CD4-positive, alpha-beta T cell treated with Interferon alpha-2 for 1 hour (primary cell): ENCODE results near the gene EFCAB9.
A peak's percentile ranks its signal among the peaks of the same experiment; 100 is the strongest.
"Not testable (repeated sequence)": the region's sequence is repeated elsewhere in the genome, so short reads cannot be mapped to it uniquely, and the experiment has no call there.

ENCODE experiments used
- DNase-seq, 2 donors: peaks; one replicate each; pipeline ENCODE4 v3.0.0-alpha.2; 2020 to 2022

The EFCAB9 gene

GRCh38 chr5:172193872-172194271 lies at the start of gene EFCAB9:
Gene EFCAB9 (plus strand): TSS chr5:172194172. CDS start chr5:172194173, 1 bp downstream.
- DNase-seq: no peak

- DNase-seq: no peak
These were observed 49.6 kb upstream of the EFCAB9 start for GRCh38 chr5:172144291-172144815.

DNA sequence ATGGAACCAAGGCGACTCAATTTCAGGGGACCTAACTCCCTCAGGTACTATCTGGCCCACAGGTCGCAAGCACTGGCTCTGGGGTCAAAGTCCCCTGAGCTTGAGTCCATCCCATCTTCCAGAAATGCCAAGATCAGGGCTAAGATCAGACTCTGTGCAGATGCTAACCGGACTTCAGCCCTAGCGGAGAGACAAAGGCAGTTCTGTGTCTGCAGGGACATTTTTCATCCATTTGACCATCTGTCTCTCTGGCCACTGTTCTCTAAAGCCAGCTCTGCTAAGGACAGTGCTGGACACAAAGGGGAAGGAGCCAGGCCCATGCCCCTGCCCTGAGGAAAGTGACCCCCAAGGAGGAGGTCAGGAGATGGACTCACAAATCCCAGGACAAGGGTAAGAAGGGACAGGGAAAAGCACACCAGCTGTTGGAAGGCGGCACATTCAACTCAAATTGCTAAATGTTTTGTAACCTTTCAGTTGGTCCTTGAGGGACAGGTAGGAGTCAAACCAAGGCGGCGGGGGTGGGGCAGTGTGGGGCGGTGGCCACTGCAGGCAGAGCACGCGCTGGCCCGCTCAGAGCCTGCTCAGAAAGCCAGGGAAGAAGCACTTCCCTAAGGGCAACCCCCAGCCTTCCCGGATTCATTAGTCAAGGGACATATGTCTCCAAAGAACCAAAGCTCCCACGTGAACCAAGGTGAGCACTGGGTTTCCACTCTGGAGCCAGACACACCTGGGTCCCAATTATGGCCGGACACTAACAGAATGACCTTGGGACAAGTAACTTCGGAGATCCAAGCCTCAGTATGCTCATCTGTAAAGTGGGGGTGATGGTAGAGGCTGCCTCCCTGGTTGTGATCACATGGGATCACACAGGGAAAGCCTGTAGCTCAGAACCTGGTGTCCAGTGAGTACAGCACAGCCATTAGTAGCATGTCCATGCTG lies 48.8 kb upstream of the EFCAB9 start:
- no peak for DNase-seq

DNA sequence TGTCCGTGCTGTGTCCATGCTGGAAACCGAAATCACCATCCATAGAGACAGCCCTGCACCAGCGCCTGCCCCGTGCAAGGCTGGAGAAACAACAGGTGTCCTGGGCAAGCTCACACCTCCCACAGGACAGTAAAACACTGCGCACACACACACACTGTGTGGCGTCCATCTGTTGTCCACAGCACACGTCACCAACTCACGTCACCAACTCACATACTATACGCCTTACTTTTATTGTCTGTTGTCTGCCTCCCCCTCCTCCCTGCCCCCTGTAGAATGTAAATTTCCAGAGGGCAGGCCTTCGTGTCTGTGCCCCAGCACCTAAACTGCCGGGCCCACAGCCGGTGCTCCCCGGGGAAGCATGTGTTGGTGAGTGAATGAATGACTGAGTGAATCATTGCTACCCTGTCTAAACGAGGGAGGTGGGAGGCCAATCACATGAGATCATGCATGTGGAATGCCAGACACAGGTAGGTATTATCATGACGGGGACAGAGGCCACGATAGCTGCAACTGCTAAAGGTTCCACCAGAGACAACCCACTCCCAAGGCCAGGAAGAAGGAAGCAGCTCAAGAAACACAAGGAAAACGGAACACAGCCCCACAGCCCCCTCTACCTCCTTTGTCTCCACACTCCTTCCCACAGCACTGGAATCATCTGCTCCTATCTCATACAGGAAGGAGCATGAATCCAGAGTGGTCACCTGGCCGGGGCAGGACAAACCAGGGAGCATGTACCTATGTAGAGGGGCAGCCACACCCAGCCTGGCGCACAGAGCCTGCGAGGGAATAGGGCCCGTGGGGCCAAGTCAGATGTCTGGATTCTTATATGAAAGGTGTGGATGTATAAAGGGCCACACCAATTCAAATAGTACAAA lies 47.9 kb upstream of the EFCAB9 start:
- DNase-seq: no peak

GRCh38 chr5:172146748-172147092 lies 47.3 kb upstream of the EFCAB9 start:
- DNase-seq: no peak

GRCh38 chr5:172147857-172148256 lies 46.1 kb upstream of the EFCAB9 start:
- no peak for DNase-seq

- no peak for DNase-seq
These were observed 45.6 kb upstream of the EFCAB9 start for GRCh38 chr5:172148381-172148780.

DNA sequence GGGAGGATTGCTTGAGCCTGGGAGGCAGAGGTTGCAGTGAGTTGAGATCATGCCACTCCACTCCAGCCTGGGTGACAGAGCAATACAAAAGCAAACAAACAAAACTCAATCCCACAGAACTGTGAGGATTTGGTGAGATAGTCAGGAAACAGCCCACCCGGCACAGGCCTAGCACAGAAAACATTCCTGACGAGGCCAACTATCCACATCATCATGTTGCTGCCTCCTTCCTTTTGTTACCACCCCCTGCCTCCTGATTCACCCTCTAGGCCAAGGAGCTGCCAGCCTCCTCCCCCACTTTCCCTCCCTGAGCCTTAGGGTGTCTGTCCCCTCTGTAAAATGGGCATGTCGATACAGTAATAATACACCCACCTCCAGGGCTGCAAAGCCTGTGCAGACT lies 44.9 kb upstream of the EFCAB9 start:
- DNase-seq: no peak

DNA sequence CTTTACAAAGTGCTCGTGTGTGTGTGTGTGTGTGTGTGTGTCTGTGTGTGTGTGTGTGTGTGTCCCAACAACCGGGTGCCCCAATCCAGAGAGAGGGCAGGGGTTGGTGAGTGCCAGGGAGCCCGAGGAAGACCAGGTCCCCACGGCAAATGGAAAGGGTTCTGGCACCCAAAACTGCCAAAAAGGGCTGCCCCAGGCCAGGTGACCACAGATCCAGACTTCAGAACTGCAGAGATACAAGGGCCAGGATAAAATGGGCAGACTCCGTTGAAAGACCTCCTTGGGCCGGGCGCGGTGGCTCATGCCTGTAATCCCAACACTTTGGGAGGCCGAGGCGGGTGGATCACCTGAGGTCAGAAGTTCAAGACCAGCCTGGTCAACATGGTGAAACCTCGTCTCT lies 44.5 kb upstream of the EFCAB9 start:
- DNase-seq: not testable (repeated sequence)

DNA sequence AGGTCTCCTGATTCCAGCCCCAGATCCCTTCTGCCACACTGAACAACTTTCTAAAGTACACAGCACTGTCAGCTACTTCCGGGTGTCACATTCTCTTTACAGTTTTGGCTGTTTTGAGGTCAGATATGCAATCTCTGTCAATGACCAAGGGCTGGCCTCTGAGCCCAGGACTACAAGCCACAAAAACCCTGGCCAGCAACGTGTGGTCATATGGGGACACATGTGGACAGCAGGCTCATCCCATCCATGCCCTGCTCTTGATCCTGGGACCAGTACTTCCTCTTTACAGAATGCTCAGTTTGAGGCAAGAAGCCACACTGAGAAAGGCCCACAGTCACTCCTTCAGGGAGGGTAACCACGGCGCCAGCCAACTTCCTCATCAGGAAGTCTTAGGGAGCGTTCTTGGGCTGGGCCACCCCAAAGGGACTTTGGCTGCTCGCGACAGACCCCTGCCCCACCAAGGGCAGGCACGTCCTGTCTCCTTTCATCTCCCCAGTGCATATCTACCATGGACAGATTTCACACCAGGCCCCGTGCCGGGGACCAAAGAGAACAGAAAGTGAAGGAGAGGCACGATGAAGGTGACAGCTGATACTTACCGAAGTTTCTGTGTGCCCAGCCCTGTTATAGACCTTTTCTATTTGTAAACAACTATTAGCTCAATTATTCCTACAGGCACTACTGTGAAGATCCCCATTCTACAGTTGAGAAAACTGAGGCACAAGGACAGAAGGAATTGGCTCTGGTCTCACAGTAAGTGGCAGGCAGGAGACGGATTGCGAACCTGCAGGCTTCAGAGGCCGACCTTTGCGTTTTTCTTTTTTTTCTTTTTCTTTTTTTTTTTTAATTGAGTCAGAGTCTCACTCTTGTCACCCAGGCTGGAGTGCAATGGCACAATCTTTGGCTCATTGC lies 43.2 kb upstream of the EFCAB9 start:
- peak; percentile 41 to 56 for DNase-seq

- no peak for DNase-seq
These were observed 42.2 kb upstream of the EFCAB9 start for GRCh38 chr5:172151661-172152210.

GRCh38 chr5:172153695-172154094 lies 40.3 kb upstream of the EFCAB9 start:
- no peak for DNase-seq

- not testable (repeated sequence) for DNase-seq
These were observed 38.9 kb upstream of the EFCAB9 start for GRCh38 chr5:172155101-172155500.

DNA sequence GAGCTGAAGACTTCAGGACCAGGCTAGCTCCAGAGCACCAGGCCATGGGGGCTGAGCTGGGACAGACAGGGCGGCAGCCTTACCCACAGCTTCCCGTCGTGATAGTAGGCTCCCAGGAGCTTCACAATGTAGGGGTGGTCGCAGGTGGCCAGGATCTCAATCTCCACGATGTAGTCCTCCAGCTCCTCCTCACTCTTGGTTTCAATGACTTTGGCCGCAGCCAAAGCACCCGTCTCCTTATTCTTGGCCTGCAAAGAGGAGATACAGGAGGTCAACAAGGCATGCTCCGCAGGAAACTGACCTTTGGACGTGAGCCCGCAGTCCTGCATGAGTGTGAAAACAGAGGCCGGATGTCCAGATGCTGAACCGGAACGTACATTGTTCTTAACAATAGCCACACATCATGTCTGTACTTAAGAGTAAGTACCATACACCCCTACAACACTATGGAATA lies 37.4 kb upstream of the EFCAB9 start:
- DNase-seq: no peak

GRCh38 chr5:172159016-172159415 lies 35.0 kb upstream of the EFCAB9 start:
- DNase-seq: no peak

DNA sequence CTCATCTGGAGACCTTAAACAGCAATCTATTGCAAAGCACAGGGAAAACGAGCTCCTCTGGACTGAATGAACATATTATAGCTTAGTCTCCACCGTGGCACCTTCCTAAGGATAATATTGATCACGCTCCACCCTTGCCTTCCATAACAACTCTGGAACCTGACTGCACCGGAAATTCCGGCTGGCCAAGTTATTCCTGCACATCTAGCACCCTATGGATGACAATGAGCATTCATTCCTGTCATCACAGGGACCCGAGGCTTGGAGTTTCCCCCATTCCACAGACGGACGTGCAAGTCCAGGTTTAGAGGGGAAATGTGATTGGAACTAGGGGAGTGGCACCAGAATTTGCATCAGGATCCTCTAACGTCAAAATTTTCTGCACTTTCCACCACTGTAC lies 33.5 kb upstream of the EFCAB9 start:
- DNase-seq: no peak

- DNase-seq: no peak
These were observed 31.5 kb upstream of the EFCAB9 start for GRCh38 chr5:172162323-172162986.

DNA sequence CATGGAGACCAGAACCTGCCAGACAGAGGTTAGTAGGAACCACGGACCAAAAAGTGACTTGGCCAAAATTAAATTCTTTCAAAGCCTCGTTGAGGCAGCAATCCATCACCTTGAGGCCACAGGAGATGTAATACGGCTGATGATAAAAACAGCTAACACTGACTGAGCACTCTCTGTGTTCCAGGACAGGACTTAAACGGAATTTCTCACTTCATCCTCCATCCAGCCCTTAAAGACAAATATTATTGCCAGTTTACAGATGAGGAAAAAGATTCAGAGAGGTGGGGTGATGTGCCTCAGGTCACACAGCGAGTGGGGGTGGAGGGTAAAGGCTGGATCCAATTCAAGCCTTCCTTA lies 31.0 kb upstream of the EFCAB9 start:
- DNase-seq: no peak

DNA sequence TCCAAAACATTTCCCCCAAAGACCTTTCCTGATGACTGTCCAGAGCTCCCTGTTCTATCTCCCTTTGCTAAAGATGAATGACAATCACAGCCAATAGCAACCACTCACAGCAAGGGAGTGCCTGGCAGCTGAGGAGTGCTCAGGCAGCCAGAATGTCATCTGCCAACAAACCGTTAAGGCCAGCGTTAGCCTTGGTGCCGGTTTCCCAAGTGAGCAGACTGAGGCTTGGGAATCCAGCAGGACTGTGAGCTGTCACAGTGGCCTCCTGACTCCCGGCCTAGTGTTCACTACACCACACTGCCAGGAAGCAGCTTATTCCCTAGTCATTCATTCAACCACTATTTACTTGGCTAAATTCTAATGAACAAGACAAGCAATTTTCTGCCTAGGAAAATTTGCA lies 30.6 kb upstream of the EFCAB9 start:
- no peak for DNase-seq

DNA sequence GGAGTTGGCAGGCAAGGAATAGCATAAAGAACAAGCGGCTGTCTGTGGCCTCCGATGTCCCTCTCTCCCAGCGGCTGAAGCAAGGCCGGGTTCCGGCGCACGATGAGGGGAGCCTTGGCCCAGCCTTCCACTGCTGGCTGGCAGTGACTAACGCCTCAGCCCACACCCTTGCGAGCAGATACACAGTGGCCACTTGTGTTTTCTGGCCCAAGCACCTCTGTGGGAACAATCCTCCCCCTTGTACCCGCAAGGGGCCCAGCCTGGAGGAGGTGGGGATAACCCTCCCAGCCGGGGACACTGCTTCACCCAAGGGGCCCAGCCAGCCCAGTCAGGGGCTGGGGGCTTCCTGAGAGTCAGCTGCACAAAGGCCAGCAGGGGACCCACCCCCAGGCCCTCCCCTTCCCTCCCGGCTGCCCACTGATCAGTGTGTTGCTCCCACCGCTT lies 29.2 kb upstream of the EFCAB9 start:
- no peak for DNase-seq

- DNase-seq: no peak
These were observed 28.5 kb upstream of the EFCAB9 start for GRCh38 chr5:172165465-172165864.
